CD4-positive, alpha-beta T cell treated with Interleukin-15 for 4 hours (primary cell): ENCODE results near the gene GABRB3.

ENCODE experiments used
- DNase-seq: peaks from one replicate; pipeline ENCODE4 v3.0.0-alpha.2; 2020; ENCODE audit warnings: low spot score

GABRB3 gene

DNA sequence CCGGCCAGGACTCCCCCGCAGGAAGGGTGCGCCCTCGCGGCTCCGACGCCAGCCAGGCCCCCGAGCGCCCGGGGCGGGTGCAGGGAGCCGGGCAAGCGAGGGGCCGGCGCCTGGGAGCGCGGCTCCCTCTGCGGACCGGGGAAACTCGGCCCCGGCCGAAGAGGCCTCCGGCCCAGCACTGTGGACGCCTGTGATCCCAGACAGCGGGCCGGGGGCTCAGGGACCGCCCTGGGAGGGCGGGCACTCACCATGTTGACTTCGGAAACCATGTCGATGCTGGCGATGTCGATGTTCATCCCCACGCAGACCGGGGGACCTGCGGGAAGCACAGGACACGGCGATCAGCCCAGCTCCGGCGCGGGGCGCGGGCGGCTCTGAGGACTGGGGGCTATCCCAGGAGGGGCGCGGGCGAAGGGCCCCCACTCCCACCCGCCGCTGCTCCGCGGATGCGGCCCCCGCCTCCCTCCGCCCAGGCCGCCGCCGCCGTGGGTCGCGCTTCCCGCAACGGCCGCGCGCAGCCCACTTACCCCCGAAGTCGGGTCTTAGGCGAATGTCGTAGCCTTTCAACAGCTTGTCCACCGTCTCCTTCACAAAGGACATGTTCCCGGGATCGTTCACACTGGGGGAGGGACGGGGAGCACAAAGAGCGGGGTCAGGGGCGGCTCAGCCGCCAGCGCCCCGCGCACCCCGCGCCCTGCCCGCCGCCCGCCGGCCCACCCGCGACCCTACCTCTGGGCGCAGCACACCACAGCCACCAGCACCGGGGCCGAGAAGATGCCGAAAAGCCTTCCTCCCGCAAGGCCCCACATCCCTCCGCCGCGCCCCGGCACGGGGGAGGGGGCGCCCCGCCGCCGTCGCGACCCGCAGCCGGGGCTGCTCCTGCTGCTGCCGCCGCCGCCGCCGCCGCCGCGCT, at the start of gene GABRB3:
Gene GABRB3, minus strand, starts transcription at position 913 of the 913 bp plus-strand sequence.
- no peak for DNase-seq

GRCh38 chr15:26807517-26808427, 34.9 kb upstream of the GABRB3 start:
- DNase-seq, result no peak

GRCh38 chr15:26806574-26806973, 33.7 kb upstream of the GABRB3 start:
- DNase-seq, result no peak

- DNase-seq, result no peak
Measured at GRCh38 chr15:26806151-26806550, 33.3 kb upstream of the GABRB3 start.

DNA sequence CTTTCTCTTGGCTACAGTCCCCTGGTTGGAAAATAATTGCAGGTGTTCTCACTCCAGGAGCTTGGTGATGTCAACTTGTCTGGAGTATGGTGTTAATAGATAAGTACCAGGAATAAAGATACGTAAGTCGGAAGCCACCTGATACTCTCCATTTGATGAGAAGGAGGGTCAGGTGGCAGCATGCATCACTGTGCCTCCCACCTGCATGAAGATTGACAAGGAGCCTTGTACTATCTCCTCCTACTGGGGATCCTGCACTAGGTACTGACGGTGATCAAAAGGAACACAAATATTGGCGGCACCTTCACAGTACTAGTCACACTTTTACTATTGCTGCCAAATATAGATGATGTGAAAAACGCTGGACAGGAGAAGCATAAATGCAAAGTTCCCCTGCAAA, 32.6 kb upstream of the GABRB3 start:
- no peak for DNase-seq

GRCh38 chr15:26804063-26804804, 31.4 kb upstream of the GABRB3 start:
- DNase-seq, result no peak

GRCh38 chr15:26790118-26790517, 17.3 kb upstream of the GABRB3 start:
- DNase-seq, result no peak

DNA sequence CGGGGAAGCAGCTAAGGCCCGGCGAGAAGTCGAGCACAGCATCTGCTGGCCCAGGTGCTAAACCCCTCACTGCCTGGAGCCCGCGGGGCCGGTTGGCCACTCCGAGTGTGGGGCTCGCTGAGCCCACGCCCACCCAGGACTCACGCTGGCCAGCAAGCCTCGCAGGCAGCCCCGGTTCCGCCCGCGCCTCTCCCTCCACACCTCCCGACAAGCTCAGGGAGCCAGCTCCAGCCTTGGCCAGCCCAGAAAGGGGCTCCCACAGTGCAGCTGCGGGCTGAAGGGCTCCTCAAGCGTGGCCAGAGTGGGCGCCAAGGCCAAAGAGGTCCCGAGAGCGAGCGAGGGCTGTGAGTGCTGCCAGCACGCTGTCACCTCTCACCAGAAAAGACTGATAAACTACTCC, 8.9 kb upstream of the GABRB3 start:
- no peak for DNase-seq

DNA sequence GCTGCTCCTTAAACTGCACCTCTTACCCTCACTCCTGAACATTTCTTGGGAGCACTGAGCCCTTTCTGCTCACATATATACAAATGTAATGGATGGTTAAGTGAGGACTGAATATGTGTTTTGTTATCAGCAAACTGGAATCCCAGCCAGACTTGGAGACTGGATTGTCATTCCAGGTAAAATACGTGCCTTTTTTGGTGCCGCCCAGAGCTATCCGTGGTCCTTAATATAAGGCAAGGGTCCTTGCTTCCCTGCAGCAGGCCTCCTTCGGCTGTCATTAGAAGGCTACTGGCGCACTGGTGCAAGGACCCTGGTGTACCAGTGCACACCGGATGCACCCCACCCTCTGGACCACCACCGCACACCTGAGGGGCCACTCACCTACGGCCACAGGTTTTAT, 1.1 kb upstream of the GABRB3 start:
- DNase-seq, result no peak

DNA sequence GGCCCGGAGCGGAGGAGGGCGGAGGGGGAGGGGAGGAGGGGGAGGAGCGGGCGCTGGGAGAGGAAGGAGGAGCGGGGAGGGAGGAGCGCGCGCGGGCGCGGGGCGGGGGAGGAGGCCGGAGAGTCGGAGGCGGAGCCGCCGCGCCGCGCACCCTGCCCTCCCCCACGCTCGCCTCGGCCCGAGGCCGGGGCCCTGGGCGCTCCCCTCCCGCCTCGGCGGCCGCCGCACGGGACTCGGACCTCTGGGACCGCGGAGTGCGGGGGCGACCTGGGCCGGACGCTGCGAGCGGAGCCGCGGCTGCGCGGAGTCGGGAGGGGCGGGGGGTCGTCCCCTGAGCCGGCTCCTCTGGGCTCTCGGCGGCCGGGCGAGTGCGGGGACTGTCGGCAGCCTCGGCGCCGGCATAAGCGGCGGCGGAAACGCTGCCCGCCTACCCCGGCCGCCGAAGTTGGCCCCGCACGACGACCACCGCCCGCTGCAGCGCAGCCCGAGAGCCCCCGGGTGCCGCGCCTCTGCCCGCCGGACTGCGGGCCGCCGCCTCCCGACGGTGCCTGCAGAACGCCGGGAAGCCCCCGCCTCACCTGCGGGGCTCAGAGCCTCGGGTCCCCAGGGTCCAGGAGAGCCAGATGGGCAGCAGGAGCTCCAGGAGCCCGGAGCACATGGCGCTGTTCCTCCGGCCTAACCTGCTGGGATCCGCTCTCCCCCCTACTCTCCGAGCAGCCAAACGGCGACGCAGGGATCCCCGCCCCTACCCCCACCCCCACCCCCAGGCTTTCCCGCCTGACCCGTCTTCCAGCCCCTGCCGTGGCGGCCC, 406 bp upstream of the GABRB3 start:
- no peak for DNase-seq

DNA sequence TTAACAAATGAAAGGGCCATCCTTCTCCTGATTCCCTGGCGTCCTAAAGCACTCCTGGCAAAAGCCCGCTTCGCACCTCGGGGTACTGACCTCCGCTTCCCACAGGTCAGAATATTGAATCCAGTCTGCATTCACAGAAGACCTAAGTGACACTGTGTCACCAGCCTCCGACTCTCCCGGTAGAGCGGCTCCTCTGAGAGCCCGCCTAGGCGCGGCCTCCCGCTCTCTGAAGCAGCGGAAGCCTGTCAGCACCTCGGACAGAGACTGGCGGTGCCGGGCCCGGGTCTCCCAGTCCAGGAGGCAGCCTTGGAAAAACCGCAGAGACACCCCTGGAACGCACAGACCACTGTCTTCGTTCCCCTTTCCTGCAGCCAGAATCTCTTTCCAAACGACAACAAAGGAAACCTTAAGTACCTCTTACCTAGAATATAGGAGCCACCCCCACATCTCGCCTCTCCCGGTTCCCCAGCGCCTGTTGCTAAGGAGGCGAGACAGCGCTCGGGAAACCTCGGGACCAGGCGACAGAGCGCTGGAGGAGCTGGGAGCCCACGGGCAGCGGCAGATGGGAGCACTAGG, 1.2 kb downstream of the GABRB3 start:
- no peak for DNase-seq

GRCh38 chr15:26771168-26771567, 1.7 kb downstream of the GABRB3 start:
- DNase-seq, result no peak

- no peak for DNase-seq
Measured at GRCh38 chr15:26767169-26767670, 5.6 kb downstream of the GABRB3 start.

- DNase-seq, result no peak
Measured at GRCh38 chr15:26766262-26766661, 6.6 kb downstream of the GABRB3 start.

DNA sequence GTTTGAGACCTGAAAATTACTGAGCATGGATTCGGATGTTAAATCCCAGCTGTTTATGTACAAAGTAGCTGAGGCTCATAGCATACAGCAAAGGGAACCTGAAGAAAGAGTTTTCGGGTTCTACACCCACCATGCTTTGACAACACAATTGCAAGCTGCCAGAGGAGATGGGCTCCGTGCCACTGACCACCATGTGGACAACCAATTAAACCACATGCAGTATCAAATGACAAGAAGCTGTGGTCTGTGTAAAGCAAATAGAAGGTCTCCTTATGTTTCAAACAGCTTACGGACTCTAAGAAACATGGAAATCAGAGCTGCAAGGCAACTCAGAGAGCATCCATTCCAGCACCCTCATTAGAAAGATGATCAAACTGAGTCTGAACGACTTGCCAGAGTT, 12.9 kb downstream of the GABRB3 start:
- DNase-seq, result no peak

DNA sequence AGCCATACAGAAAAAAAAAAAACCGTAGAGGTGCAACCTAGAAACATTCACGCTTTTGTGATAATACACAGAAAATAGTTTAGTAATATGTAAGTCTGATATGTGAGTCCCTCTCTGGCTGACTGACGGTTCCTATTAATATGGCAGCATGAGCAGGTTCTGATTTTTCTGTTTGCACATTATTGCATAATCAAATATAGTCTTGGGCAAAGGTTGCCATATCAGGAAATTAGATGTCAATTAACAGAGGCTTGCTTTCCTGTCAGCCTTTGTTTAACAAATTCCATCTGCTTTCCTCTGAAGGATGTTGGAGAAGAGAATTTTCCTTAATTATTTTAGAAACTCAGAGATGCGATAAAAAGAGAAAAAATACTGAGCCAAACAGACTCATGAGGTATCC, 14.8 kb downstream of the GABRB3 start:
- DNase-seq, result no peak

- DNase-seq, result no peak
Measured at GRCh38 chr15:26757141-26757540, 15.7 kb downstream of the GABRB3 start.

GRCh38 chr15:26744894-26745293, 28.0 kb downstream of the GABRB3 start:
- DNase-seq, result no peak

GRCh38 chr15:26739791-26740190, 33.1 kb downstream of the GABRB3 start:
- no peak for DNase-seq

DNA sequence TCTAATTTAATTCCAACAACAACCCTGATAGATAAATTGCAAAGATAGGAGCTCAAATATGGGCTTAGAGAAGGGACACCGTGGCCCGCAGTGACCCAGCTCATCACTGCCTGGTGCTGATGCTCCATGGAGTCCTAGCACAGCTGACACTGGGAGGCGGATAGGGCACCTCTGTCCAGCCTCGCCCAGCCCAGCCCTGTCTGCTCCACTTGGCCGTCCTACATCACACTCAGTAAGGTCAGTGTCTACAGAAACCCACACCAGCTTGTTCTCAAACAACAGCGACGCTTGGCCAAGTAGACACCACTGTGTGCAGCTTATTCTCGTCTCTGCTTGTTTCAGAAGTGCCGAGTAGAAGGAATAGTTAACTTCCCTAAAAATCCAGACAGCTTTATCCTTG, 33.9 kb downstream of the GABRB3 start:
- DNase-seq, result no peak
